ENCODE measurements around the gene TRAPPC5. TPM values are rescaled to one million over a fixed set of nuclear protein-coding genes. Genes with fewer than 3 reads are reported as not detected.
A peak's percentile ranks its signal among the peaks of the same experiment; 100 is the strongest.
"Not testable (repeated sequence)": the region's sequence is repeated elsewhere in the genome, so short reads cannot be mapped to it uniquely, and the experiment has no call there.

The TRAPPC5 gene
- total RNA-seq = 47.7 and 118 TPM in 2 replicates

- DNase-seq (ENCODE audit: low read depth) = peak; percentile 48
These were observed at the start of gene TRAPPC5 for GRCh38 chr19:7680606-7681339. Gene TRAPPC5, plus strand, starts transcription at chr19:7680833. Its CDS starts 1,421 bp downstream, at chr19:7682254.

DNA sequence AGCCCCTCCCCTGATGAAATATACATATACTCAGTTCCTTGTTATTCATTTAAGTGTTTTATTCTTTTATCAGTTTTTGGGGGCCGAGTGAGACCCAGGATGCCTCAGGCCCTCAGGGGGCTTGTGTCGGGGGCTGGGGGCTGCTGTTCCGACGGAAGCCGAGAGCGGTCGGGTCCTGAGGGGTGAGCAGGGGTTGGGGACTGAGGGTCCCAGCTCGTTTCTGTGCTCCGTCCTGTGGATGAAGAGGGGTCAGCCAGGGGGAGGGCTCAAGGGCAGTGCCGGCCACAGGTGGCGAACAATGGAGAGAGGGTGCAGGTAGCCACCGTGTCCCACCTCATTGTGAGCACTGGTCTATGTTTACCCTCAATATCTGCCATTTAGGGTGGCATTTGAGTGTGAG lies 49.1 kb upstream of the TRAPPC5 start:
- DNase-seq (ENCODE audit: low read depth) = no peak

GRCh38 chr19:7632340-7633203 lies 48.1 kb upstream of the TRAPPC5 start:
- no peak for DNase-seq (ENCODE audit: low read depth)

- DNase-seq (ENCODE audit: low read depth) = no peak
These were observed 46.9 kb upstream of the TRAPPC5 start, which contains the start of gene PCP2 for GRCh38 chr19:7633698-7634097. Gene PCP2, minus strand, starts transcription at chr19:7633719. Its CDS starts 262 bp downstream, at chr19:7633457.

- DNase-seq (ENCODE audit: low read depth) = no peak
These were observed 45.0 kb upstream of the TRAPPC5 start for GRCh38 chr19:7635670-7636069.

DNA sequence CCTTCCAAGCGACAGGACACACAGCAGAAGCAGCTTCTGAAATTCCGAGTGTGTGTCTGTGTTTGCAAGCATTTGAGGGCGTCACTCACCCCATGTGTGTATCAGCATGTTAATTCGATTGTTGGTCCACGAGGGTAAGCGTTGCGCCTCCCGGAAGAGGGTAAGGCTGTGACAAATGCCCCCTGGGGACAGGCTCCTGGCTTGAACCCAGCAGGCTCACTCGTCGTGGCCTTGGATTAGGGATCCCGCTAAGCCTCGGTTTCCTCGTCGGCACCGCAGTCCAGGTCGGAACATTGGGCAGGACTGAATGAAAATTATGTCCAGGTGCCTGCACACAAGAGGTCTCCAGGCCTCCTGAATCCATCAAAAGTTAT lies 44.3 kb upstream of the TRAPPC5 start:
- DNase-seq (ENCODE audit: low read depth) = no peak

DNA sequence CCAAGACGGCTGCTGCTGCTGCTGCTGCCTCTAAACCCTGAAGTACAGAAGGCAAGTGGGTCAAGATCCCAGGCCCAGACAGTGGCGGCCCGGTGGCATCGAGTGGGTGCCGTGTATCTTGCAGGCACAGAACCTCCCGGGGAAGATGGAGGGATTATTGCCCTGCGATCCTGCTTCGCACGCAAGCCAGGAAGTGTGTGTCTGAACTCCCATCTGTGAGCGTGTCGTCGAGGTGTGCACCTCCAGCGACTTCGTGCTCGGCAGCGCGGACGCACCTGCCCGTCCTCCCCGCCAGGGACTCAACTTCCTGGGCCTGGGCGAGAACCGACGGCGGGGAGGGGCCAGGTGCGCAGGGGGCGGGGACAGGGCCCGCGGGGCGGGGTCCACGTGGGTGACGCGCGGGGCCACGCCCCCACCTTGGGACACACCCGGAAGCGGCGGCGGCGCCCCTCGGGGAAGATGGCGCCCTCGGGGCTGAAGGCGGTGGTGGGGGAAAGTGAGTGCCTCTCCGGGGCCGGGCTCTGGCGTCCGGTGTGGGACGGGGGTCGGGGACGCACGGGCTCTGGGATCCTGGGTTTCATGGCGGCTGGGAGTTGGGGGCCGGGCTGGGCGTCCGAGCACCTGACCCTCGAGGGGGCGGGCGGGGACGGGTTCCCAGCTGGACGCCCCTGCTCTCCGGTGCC lies 43.8 kb upstream of the TRAPPC5 start, which contains the start of gene STXBP2:
TSS of gene STXBP2 (plus strand) at position 420 of the 683 bp plus-strand sequence. CDS start at position 460, 40 bp downstream.
- peak; percentile 19 for DNase-seq (ENCODE audit: low read depth)

DNA sequence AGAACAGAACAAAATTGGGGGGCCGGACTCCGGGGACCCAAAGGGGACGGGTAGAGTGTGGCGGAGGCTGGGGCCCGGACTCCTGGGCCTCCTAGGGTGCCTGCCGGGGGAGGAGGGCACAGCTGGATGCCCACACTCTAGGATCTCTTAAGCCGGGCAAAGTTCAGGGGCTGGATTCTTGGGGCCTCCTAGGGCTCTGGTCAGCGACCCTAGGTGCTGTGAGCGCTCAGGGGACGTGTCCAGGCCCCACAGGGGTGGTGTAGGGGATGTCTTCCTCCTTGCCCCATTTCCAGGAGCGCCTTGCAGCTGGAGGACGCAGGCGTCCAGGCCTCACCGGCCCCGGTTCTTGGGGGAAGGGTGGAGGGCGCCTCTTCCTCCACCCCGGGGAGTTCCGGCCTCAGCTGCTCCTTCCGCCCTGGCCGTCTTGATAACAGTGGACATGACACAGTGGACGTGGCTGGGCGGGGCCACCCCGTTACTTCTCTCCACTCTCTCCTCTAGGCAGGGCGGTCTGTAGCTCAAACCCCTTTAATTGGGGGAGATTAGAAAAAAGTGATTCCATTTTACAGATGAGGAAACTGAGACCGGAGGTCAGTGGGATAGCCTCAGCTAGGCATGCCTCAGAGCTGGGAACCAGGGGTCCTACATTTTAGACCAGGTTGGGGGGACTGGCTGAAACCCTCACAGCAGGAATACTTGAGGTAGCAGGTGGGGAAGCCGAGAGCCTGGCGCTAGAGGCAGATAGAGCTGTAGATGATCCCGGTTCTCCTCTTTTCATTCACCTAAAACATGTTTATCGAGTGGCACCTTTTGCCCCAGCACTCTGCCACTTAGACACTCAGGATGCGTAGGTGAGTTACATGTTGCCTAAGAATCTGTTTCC lies 43.0 kb upstream of the TRAPPC5 start:
- no peak for DNase-seq (ENCODE audit: low read depth)

- no peak for DNase-seq (ENCODE audit: low read depth)
These were observed 41.7 kb upstream of the TRAPPC5 start for GRCh38 chr19:7638802-7639465.

DNA sequence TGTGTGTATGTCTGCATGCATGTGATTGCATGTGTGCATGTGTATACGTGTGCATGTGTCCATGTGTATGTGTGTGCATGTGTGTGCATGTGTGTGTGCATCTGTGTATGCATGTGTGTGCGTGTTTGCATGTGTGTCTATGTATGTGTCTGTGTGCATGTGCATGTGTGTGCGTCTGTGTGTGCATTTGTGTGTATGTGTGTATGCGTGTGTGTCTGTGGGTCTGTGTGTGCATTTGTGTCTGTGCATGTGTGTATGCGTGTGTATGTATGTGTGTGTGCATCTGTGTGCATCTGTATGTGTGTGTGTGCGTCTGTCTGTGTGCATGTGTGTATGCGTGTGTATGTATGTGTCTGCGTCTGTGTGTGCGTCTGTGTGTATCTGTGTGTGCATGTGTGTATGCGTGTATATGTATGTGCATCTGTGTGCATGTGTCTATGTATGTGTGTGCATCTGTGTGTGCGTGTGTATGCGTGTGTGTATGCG lies 40.7 kb upstream of the TRAPPC5 start:
- DNase-seq (ENCODE audit: low read depth) = no peak

GRCh38 chr19:7640803-7641202 lies 39.8 kb upstream of the TRAPPC5 start:
- no peak for DNase-seq (ENCODE audit: low read depth)

DNA sequence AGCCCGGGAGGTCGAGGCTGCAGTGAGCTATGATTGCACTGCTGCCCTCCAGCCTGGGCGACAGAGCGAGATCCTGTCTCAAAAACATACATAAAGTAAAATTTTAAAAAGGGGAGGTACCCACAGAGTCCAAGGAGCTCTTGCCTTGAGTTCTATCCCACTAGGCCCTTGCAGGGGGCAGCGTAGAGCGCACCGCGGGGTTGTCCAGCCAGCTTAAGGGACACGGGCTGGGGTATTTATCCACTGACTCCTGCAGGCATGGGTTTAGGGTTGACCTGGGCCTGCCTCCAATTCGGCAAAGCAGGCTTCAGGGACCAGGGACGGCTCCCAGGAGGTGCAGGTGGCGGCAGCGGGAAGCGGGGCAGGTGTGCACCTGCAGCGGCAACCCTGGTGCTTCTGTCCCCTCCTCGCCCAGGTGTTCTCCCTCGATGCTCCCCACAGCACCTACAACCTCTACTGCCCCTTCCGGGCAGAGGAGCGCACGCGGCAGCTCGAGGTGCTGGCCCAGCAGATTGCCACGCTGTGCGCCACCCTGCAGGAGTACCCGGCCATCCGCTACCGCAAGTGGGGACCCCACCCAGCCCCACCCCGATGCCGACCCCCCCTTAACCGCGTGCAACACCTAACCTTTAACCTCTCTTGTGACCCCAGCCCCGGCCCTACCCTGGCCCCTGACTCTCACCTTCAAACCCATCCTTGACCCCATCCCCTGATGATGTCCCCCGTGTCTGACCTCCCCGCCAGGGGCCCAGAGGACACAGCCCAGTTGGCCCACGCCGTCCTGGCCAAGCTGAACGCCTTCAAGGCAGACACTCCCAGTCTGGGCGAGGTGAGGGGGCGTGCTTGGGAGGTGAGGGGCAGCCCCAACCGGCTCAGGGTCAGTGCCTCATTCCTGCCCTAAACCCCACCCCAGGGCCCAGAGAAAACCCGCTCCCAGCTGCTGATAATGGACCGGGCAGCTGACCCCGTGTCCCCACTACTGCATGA lies 39.0 kb upstream of the TRAPPC5 start:
- no peak for DNase-seq (ENCODE audit: low read depth)

DNA sequence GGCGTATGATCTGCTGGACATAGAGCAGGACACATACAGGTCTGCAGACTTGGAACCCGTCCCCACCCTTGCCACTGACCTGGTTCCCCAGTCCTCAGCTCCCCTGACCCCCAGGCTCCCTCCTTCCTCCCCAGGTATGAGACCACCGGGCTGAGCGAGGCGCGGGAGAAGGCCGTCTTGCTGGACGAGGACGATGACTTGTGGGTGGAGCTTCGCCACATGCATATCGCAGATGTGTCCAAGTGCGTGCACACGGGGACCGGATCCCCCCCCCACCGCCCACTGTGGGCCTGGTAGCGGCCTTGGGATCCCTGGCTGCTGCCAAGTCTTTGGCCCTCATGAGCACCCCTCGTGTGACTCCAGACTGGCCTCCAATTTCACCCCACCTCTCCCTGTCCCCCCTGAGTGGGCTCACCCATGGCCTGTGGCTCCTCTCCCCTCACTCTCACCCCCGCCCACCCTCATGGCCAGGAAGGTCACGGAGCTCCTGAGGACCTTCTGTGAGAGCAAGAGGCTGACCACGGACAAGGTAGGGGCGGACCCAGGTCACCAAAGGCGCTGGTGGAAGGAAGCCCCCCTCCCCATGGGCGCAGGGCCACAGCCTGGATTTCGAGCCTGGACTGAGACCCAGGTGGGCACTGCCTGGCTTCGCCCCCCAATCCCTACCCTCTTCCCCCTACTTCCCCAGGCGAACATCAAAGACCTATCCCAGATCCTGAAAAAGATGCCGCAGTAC lies 38.2 kb upstream of the TRAPPC5 start:
- DNase-seq (ENCODE audit: low read depth) = no peak

DNA sequence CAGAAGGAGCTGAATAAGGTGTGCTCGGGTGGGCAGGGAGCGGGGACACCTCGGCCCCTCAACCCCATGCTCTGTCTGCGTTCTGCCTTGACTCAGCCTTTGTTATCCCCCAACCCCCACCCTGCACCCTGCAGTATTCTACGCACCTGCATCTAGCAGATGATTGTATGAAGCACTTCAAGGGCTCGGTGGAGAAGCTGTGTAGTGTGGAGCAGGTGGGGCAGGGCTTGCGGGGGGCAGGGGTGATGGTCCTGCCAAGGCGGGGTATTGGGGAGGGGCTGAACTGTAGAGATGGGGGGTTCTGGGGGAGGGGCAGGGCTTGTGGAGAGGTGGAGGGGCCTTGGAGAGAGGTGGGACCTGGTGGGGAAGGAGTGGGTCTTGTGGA lies 37.6 kb upstream of the TRAPPC5 start:
- DNase-seq (ENCODE audit: low read depth) = no peak

GRCh38 chr19:7643629-7644549 lies 36.7 kb upstream of the TRAPPC5 start:
- not testable (repeated sequence) for DNase-seq (ENCODE audit: low read depth)

DNA sequence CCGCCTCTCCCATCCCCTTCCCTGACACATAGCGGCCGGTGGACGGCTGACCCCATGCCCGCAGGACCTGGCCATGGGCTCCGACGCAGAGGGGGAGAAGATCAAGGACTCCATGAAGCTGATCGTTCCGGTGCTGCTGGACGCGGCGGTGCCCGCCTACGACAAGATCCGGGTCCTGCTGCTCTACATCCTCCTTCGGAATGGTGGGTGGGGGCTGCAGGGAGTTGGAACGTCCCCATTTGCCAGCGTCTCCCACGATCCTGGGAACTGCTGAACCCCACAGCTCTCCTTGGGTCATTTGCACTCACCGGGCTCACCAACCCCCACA lies 36.1 kb upstream of the TRAPPC5 start:
- DNase-seq (ENCODE audit: low read depth) = no peak

DNA sequence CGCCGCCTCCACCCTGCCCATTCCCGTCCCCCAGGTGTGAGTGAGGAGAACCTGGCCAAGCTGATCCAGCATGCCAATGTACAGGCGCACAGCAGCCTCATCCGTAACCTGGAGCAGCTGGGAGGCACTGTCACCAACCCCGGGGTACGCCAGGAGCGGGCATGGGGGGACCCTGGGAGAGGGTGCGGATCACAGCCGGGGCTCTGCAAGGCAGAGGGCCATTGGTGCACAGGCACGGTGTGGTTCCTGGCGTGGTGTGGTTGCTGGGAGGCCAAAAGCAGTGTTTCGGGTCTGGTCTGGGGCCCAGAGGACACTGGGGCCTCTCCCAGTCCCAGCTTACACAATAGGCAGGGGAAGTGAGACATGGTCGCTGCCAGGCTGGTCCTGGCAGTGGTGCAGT lies 35.5 kb upstream of the TRAPPC5 start:
- no peak for DNase-seq (ENCODE audit: low read depth)

All from renal cortical epithelial cell (primary cell).